Epithelial cell of prostate (primary cell): ENCODE data around the gene INTS15.

Experiments
- DNase-seq: peaks from one replicate; pipeline ENCODE4 v3.0.0-alpha.2; 2011; ENCODE audit warnings: low read depth, low spot score
- H3K27ac ChIP-seq: fragments of 450-650 bp; 2 replicates; pipeline ENCODE4 v1.5.1; 2017; ENCODE audit warnings: mild to moderate bottlenecking

Gene INTS15

DNA sequence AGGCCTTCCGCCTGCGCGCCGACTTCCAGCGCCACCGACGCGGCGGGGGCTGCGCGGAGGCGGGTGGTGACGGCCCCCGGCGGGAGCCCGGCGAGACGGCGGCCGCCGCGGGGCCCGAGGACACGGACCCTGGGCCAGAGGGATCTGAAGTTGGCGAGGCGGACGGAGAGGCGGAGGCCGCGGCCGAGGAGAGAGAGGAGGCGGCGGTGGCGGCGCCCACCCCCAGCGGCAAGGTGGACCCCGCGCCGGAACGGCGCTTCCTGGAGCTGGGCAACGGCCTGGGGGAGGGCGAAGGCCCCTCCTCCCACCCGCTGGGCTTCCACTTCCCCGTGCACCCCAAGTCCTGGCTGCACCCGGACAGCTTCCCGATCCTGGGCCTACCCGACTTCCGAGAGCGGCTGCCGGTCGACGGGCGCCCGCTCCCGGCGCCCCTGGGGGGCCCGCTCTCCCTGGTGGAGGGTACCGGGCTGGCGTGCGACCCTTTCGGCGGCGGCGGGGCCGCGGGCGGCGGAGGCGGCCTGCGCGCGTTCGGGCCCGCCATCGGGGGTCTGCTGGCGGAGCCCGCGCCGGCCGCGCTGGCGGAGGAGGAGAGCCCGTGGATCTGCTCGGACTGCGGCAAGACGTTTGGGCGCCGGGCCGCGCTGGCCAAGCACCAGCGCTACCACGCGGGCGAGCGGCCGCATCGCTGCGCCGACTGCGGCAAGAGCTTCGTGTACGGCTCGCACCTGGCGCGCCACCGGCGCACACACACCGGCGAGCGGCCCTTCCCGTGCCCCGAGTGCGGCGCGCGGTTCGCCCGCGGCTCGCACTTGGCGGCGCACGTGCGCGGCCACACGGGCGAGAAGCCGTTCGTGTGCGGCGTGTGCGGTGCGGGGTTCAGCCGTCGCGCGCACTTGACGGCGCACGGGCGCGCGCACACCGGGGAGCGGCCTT is 63.5 kb downstream of the INTS15 start:
- no peak for DNase-seq
- H3K27ac ChIP-seq, result no peak overlapping the region

DNA sequence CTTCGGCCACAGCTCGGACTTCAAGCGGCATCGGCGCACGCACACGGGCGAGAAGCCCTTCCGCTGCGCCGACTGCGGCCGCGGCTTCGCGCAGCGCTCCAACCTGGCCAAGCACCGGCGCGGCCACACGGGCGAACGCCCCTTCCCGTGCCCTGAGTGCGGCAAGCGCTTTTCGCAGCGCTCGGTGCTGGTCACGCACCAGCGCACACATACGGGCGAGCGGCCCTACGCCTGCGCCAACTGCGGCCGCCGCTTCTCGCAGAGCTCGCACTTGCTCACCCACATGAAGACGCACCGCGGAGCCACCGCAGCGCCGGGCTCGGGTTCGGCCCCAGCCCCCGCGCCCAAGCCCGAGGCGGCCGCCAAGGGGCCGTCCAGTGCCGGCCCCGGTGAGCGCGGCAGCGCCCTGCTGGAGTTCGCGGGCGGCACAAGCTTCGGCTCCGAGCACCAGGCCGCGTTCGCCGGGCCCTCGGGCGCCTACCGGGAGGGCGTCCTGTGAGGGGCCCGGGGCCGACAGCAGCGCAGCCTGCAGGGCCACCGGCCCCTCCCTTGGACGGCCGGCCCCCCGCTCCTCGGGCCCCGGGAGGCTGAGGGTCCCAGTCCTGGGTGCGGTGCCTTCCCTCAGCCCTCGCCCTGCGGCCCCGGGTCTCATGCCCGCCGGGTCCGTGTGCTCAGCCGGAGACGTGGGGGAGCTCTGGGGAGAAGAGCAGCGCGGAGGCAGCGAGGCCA is 64.5 kb downstream of the INTS15 start:
- H3K27ac ChIP-seq, result no peak overlapping the region
- no peak for DNase-seq

DNA sequence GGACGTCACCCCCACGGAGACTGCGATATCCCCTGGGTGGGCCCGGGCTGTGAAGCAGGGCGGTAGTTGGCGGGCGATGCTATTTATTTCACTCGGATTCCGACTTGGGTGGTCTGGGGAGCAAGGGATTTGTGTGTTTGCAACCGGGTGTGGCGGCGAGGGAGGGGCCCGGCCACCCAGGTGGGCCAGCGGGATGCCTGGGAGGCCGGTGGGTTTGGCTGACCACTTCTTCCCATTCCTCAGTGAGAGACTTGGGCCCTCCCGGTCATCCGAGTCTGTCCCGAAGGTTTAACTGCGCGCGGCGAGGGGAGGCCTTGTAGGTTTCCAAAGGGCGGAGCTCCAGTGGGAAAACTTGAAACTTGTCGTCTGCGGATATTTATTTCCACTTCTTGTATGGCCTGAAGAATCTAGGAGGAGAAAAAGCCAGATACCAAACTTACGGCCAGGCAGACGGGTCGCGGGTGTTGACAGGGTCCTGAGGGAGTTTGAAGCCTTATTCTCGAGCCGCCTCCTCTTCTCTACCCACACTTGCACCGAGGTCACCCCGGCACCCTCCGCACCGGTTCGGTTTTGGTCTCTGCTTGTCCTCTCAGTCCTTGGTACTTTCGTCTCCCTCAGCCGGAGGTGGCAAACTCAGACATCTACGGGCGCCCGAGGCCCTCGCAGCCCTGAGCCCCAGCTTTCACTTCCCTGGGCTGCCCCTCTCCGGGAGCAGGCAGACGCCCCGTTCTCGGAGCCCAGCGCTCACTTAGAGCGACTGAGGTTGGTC is 65.2 kb downstream of the INTS15 start:
- no peak overlapping the region for H3K27ac ChIP-seq
- no peak for DNase-seq

DNA sequence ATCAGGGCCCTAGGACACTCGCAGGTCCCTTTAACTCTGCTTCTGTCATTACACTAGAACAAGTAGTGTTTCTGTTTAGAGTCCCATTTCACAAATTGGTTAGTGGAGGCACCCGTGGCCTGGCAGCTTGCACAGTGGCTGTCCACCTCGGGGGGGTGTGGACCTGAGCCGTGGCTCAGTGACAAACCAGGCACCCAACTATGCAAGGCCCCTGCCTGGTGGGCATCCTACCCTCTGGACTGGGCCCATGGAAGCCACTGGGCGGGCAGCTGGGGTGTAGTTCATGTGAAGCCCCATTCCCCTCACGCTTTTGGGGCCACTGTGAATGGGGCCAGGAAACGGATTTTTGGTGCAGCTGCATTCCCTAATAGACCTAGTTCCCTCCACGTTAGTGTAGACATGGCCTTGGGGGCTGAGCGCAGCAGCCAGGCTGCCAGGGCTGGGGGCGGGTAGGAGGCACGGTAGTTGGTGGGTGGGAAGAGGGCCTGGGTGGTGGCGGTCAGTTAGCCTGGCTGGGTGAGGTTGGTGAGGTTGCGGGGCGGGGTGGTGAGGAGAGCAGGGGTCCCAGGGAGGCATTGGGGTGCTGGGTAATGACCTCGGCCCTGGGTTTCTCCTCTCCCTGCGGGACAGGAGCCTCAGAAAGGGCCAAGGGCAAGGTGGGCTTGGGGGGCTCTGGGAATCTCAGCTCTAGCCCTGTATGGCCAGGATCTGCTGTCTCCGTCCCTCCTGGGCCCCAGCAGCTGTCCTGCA is 66.0 kb downstream of the INTS15 start:
- DNase-seq, result no peak
- H3K27ac ChIP-seq, result no peak overlapping the region

DNA sequence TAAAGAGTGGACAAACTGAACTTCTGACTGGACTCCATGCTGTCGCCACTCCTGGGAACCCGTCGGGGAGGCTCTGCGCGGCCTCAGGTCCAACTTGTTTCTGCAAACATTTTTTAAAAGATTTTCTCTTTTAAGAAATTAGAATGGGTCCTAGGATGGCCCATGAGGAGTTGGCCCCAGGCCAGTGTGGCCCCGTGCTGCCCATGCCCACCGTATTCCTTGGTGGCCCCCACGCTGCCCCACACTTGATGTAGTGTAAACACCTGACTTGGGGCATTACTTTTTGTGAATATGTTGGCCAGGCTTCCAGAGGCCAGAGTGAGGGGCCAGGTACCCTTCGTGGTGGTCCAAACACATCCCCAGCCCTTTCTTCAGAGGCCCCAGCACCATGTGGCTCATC is 66.6 kb downstream of the INTS15 start:
- DNase-seq, result no peak

More for the DNA sequence above, 66.6 kb downstream of the INTS15 start:
- no peak overlapping the region for H3K27ac ChIP-seq
